GM18508 (cell line): ENCODE measurements around the gene PDCD6IP.

Experiments used
- ATAC-seq: cut with Tn5 transposase; IDR thresholded peaks from one replicate; pipeline ENCODE4 v1.9.1; 2021; ENCODE audit warnings: moderate number of reproducible peaks; ENCODE audit not compliant: insufficient read depth, unreplicated experiment

PDCD6IP gene

DNA sequence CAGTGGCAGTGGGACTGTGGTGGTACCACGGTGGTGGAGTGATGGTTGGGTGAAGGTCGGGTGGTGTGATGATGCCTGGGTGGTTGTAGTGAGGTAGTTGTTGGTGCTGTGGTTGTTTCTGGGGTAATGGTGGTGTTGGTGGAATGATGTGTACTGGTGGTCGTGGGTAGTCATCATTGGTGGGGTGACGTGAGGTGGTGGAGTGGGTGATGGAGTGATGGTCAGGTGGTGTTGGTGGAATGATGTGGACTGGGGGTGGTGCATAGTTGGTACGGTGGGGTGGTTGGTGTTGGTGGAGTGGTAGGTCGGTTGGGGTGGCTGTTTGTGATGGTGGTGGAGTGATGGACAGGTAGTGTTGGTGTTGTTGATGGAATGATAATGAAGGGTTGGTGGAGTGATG, 87.1 kb downstream of the PDCD6IP start:
- ATAC-seq: no peak

DNA sequence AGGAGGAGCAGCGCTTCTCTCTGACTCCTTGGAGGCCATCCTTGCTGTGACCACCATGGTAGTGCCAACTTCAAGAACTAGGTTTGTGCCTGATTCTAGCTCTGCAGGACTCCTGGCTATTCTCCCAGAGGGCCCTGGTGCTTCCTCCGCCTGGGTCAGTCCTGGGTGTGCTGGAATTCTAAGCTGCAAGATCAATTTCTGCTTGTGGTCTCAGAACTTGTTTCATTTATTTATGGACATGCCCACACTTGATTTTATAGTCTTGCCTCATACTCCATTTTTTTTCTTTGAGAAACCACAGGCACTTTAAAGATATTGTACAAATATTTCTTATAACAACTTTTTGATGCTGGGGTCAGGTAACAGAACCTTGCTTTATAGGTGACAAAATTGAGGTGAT, 87.6 kb downstream of the PDCD6IP start:
- no peak for ATAC-seq

DNA sequence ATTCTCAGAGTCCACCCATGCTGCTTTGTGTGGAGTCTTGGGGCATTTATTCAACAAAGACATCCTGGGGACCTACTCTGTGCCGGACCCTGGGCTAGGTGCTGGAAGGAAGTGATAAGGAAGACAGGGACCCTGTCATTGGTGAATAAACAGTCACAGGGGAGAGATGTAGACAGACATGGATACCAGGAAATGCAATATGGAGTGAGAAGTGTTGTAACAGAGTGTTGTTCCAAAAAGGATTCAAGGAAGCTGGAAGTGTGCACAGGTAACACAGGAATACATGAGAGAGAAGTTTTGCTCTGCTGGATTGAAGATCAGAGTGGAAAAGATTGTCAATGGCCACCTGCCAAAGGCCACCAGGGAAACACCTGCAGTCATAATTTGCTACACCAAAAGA, 89.0 kb downstream of the PDCD6IP start:
- no peak for ATAC-seq

DNA sequence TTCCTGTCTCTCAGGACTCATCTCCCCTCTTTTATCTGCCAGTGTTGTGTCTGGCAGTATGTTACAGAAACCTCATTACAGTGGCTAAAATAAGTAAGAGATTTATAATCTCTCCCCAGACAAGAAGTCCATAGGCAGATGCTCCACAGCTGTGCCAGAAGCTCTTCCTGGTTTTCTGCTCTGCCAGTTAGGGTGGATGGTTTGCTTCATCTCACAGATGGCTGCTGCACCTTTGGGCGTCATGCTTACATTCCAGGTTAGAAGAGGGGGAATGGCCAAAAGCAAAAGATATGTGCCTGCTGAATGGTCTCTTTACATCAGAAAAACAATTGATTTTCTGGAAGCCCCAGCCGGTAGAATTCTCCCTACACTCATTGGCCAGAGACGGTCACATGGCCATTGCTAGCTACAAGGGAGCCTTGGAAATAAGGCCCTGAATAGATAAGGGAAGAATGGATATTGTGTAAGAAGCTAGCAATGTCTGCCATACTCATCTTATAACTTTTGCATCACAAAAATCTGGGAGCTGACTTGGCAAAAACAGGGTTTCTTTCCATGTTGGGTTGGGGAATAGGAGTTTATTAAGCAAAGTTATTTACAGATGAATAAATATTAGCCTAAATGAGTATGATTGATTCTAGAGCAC, 91.1 kb downstream of the PDCD6IP start:
- no peak for ATAC-seq

DNA sequence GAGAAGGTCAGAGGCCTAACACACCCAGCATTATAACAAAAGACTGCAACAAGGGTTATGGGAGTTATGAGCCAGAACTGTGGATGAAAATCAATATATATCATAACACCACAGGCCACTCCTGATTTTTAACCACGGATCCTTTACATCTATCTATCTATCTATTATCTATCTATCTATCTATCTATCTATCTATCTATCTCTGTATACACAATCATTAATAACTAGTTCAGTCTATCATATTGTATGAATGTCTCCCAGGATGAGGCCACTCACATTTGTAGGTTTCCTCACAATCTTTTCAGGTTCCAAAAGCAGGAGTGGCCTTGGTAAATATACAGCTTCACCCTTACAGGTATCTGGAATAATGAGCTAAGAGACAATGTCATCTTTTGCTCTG, 94.2 kb downstream of the PDCD6IP start:
- ATAC-seq: no peak

DNA sequence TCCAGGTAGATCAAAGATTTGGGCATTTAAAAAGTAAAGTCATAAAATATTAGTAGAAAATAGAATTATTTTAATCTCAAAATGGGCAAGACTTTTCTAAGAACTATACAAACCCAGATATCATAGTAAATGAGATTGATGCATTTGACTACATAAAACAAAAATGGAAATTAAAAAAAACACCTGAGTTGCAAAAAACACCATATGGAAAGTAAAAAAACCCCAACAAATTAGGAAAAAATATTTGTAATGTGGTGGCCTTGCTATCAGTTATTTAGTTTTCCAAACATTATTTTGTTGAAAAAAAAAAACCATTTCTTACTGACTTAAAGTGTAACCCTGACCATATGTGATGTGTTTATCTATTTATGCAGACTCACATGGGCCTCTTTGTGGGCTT, 97.2 kb downstream of the PDCD6IP start:
- ATAC-seq: no peak

DNA sequence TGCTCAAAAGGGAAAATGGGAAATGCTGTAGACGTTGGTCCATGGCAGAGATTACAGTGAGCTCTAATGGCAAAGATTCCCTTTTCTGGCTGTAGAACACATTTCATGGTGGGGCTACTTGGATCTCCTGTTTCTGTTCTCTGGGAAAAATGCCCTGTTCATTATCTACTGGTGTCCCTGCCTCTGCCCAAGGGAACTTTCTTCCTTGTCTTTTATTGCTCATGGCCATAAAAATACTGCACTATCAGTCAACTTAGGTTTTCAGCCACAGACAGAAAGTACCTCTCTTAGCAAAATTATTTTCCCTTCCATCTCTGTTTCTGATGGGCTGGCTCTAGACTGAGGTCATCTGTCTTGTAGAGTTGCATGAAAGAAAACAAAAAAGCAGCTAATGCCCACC, 98.9 kb downstream of the PDCD6IP start:
- ATAC-seq: no peak

DNA sequence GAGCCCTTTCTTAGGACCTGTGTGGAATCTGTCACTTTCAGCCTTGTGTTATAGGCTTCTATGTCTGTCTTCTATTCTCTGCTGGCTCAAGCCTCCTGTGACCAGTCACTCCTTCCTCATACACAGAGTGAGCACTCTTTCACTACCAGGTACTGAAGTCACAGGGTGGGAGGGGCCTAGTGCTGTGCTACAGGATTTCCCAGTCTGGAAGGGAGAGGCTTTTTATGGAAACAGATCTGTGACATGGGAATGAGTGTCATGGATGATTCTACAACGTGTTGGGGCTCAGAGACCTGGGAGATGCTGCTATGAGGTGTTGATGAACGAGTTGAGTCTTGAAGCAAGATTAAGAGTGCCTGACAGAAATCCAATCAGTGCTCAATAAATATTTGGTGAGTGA, 100.5 kb downstream of the PDCD6IP start:
- no peak for ATAC-seq

DNA sequence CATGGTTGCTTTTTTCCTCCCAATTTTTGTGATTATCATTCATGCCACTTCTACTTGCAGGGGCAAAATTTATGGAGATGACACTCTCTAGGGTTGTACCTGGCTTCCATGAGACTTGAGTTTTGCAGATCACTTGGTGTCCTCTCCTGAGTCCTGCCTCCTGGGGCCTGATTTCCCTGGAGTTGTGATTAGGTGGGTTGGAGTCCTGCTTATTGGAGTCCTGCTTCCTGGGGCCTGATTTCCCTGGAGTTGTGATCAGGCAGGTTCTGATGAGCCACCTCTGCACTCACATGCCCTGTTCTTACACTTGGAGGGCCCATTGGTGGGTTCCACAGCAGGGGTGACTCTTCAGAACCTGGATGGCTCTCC, 102.0 kb downstream of the PDCD6IP start:
- ATAC-seq: no peak

DNA sequence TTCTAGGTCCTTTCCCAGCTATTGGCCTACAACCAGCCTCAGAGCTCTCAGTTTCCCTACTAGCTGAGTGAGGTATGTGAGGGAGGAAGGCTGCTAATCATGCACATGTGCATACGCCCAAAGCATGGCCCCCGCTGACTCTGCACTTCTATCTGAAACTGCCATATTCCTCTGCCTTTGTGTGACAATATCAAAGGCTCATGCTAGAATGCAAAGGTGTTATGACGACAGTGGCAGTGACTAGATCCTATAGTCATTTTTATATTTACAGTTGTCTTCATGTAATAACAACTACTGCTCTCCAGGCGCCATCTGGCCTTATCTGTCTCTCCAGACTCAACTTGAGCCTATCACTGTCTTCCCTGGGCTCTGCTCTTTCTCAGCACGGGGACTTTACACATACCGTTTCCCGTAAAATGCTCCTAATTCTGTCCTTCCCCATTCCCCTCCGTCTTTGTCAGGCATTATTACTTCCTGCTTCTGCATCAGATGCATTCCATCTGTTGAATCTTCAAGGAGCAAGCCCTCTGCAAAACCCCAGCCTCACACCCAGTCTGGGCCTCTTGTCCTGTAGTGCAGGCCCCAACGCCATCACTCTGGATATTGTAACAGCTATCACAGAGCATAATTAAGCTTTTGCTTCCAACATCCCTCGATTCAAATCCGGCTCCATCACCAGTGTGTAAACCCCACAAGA, 102.5 kb downstream of the PDCD6IP start:
- no peak for ATAC-seq

DNA sequence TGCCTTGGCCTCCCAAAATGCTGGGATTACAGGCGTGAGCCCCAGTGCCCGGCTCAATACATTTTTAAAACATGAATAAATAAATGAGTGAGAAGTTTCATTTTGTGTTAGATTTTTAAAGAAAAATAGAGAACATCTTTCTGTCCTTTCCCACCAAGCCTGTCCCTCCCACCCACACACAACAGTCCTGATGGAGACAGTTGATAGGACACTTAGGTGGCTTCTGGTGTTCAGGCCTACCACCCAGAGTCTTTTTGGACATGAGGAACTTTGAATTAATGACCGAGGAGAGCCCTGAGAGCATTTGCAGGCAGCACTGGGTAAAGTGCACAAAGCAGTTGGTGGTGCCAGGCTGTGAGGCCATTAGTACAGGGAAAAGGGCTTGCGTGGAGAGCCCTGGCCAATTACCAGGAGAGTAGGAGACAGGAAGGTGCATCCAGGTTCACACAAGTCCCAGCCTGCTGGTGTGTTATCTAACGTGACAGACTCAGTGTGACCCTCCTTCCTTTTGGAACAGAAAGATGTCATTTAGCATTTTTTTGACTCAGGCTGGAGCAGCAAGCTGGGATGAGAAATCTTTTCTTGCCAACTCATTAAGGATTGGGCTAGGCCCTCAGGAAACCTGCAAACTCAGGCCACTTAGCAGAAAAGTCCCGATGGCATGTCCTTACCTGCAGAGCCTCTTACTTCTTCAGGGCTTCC, 103.6 kb downstream of the PDCD6IP start:
- ATAC-seq: no peak

DNA sequence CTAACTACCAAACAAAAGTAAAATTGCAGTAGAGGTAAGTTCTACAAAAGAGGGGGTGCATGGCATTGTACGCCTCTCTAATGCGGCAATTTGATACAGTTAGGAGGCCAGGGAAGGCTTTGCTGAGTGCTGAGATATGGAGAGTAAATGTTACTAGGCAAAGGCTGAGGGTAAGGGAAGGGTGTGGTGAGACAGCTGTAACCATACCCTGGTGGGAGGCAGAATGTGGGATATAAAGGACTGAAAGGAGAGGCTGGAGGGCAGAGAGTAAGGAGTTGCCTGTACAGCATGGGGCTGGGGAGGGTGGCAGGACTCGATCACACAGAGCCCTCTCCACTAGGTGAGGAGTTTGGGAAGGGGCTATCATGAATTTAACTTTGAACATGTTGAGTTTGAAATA, 106.3 kb downstream of the PDCD6IP start:
- no peak for ATAC-seq

DNA sequence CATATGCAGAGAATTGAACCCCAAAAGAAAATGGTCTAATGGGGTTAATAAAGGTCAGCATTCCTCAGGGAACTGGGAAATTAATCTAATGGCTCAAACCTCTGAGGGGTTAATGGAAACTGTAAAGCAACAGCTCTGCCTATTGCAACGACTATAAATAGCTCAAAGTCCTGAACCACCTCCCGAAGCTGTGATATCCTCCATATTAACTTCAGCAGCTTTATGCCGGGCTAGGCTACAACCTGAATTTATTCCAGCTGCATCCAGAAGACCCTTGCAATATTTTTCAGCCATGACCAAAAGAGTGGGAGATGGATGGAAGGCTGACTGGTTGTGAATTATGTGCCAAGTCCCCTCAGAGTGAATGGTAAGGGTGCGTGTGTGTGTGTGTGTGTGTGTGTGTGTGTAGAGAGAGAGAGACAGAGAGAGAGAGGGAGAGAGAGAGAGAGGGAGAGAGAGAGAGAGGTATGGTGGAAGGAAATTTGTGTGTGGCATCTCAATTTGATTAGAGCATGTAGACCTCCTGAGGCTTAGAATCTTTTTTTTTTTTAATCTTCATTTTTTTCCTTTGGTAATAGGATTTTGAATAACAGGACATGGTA, 109.9 kb downstream of the PDCD6IP start:
- no peak for ATAC-seq

DNA sequence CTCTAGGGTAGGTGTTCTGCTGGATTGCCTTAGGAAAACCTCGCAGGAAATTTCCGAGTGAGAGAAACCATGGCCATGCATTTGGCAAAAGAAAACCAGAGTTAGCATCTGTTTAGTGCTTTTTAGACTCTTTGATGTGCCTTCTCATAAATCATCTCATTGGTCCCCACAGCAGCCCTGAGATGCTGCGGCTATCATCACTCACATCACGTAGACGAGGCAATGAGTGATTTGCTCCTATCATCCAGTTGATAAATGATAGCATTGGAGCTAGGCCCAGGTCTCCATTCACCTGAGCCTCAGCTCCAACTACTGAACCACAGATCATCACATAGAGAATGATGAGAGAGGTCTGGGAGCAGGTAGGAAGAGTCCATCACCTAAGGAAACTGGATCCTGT, 111.1 kb downstream of the PDCD6IP start:
- ATAC-seq: no peak

DNA sequence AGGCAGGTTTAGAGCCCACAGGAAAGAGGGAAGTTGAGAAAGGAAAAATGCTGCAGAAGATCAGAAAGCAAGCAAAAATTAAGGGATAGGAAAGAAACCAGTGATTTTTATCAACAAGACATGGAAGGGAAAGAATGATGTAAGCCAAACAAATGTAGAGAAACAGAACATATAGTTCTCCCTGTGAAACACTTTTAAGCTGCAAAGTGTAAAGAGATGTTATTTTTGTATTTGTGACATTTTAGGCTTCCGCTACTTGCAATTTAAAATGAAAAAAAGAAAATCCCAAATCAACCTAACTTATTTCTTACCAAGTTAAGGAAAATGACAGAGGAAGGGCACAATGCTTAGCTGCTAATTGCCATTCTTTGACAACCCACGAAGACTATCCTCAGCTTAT, 111.6 kb downstream of the PDCD6IP start:
- no peak for ATAC-seq

DNA sequence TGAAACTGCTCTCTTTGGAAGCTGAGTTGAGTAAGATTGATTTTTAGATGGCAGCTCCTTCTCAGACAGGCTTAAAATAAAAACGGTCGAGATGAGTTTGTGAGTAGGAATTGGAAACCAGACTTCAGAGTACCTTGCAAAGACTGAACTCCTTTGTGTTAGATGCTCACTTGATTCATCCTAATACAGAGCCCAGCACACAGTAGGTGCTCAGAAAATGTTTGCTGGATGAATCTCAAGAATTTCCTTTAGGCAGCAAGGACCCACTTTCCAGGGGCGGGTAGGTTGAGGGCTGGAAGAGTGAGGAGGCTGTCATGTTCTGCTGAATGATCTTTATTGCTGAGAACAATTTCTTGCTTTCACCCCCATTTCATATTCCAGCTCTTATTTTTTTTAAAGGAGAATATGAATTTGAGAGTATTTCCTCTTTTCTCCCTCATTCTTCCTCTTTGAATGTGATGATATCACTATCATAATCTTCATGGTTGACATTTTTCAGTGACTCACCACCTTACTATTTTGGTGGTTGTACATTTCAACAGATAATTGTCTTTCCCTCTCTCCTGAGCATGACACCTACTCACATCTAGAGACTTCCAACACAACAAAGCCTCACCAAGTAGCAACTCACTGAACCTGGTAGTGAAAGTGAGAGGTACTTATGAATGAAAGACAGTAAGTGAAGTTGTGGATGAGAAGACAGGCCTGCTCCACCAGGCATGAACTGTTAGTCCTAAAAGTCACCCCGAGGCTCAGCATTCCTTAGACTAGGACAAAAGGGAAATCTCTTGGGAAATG, 113.3 kb downstream of the PDCD6IP start:
- no peak for ATAC-seq

DNA sequence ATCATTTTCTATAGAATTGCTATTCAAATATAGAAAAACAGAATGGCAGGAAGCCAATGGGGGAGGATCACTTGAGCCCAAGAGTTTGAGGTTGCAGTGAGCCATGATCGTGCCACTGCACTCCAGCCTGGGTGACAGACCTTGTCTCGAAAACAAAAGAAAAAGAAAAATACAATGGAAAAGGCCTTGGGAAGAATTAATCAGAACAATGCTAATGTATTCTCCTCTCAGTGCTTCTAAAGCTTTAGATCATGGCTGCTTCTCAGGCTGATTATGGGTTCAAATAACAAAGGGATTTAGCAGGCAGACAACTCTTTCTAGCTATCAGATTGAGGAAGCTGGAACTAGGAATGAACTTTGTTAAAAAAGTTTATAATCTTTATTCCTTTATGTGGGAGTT, 115.8 kb downstream of the PDCD6IP start:
- ATAC-seq: no peak

DNA sequence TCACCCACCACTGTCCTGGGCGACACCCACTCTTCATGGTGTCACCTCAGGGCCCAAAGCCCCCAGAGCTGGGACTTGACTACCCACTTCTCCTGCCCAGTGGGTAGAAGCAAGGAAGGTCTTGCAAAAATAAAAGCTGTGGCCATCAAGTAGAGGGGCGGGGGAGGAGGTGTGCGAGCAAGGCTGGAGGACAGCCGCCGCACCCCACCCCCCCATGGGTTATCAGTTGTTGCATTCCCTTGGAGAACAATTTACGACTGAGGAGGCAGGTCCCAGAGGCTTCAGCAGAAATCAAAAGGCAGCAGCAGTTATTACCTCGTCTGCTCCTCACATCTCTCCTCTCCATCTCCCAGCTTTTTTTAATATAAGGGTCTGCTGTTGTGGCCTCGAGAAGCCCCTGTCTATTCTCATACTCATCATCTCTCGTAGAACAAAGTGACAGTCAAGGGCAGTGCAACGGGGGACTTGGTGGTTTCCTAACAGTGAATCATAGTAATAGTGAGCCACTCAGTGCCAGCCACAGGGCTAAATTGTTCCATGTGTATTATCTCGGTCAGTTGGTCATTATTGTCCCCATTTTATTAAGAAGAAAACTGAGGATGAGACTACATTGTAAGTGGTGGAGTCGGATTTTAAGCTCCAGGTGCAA, 116.4 kb downstream of the PDCD6IP start:
- ATAC-seq: no peak

DNA sequence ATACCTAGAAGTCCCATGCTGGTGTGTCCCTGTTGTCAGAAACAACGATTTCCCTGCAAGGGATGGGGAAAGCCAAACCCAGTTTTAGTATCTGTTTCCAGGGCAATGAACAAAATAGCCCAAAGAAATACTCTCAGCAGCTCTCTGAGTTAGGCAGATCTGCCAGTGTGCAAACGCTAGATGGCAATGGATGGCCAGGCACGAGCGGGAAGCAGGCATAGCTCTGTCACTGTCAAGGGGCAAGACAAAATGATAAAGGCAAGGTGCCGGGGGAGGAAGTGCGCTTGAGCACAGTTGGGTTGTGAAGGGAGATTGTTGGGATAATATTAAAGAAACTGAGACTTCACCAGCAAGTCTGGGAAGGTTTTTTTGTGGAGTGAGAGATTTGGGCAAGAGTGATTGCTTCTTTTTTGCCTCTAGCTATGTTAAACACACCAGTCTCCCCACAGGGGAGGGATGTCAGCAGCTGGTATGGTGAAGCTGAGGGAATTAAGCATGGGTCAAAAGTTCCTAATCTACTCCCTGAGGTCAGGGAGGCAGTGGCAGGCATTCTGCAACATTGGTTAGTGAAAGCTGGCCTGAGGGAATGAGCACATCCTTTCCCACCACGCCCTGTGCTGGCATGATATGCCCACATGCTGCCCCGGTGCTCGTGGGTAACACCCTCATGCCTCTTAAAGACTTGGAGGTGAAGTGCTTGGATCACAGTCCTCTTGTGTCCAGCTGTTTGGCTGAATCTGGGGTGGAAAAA, 117.5 kb downstream of the PDCD6IP start:
- peak; percentile 93 for ATAC-seq
